GM19324 (cell line): Measurements from ENCODE around the gene GFOD2.

Experiments used
- ATAC-seq: cut with Tn5 transposase; IDR thresholded peaks from one replicate; pipeline ENCODE4 v1.9.1; 2021; ENCODE audit warnings: mild to moderate bottlenecking, moderate library complexity; ENCODE audit not compliant: unreplicated experiment, low FRiP score

The GFOD2 gene

GRCh38 chr16:67647681-67648080 lies 71.4 kb downstream of the GFOD2 start:
- no peak for ATAC-seq

- no peak for ATAC-seq
Observed at GRCh38 chr16:67647111-67647651, 71.9 kb downstream of the GFOD2 start.

DNA sequence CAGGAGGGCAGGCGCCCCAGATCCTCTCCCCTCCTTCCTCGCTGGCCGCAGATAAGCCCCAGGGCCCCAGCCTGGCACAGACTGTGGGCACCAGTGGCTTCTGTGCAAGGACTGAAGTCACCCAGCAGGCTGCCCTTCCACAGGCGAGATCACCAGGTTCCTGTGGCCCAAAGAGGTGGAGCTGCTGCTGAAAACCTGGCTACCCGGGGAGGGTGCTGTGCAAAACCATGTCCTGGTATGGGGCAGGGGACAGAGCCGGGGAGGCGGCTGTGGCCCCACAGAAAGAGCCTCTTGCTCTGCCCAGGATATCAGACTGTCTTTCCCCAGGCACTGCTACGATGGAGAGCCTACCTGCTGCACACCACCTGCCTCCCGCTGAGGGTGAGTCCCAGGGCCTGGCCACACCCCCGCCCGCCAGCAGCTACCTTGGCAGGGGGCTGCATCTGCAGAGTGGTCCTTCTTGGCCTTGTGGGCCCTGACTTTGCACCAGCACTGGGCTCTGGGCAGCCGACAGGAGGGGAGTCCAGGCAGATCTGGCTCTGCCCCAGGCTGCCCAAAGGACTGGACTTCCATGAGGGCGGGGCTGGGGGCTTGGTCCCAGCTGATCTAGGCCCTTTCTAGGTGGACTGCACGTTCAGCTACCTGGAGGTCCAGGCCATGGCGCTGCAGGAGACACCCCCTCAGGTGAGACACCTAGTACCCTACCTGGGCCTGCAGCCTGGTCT lies 73.6 kb downstream of the GFOD2 start:
- no peak for ATAC-seq

DNA sequence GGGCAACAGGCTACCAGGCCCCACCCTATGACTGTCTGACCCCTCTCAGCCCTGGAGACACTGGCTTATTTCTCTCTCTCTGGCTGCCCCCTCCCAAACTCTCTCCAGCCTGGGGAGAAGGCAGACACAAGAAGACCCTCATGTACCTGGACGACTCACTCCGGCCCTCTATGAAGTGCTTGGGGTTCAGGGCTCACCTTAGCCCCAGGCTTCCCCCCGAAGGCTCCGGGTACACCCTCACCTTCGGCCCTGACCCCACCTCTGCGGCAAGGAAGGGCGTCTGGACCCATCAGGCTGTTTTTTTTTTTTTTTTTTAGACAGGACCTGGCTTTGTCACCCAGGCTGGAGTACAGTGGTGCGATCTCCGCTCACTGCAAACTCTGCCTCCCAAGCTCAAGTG lies 75.1 kb downstream of the GFOD2 start:
- ATAC-seq, result no peak

- no peak for ATAC-seq
Observed at GRCh38 chr16:67641779-67642708, 77.1 kb downstream of the GFOD2 start.

GRCh38 chr16:67637625-67638024 lies 81.5 kb downstream of the GFOD2 start:
- no peak for ATAC-seq

DNA sequence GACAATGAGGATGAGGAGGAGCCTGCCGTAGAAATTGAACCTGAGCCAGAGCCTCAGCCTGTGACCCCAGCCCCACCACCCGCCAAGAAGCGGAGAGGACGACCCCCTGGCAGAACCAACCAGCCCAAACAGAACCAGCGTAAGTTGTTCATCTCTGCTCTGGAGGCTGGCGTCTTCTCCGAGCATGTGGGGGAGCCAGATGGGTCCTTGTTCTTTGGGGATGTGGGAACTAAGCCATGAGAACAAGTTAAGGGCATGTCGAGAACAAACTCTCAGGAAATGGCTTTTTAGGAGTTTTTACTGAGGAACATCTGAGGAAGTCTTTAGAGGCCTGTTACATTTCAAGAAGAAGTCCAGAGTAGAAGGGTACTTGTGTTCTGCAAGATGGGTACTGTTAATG lies 82.4 kb downstream of the GFOD2 start:
- no peak for ATAC-seq

DNA sequence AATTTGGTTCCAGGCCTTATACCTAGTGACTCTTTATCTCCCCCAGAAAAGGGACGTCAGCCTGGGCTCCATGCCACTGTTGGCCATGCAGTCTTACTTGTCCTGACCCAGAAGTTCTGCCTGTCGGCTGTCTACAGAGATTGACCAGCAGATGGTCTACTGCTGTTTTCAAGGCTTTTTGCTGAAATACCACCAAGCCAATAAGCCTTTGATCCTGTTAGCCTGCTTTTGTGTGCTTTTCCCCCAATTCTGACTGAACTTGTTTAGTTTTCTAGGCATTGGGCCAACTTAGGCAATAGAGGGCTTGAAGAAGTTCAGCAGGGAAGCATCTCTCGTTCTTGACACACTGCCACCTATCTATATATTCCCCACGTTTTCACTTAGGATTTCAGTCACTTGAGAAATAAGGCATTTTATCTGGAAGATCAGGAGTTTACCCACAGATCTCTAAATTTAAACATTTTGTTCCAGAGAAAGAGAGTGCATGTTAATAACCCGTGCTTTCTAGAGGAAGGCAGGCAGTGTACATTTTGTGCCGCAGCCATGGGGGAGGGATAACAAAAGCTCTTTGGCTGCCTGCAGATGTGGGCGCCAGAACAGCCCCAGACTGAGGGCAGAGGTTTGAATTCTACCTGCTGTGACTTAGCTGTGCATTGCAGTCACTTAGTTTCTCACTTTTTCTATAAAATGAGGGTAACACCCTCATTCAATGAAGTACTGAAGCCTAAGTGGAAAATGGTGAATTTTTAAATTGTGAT lies 86.5 kb downstream of the GFOD2 start:
- ATAC-seq, result no peak

GRCh38 chr16:67628216-67628615 lies 90.9 kb downstream of the GFOD2 start:
- no peak for ATAC-seq
